GM23338 (cell line): ENCODE results near the gene RNF5. TPM values are rescaled to one million over a fixed set of nuclear protein-coding genes. Genes with fewer than 3 reads are reported as not detected.
A peak's percentile ranks its signal among the peaks of the same experiment; 100 is the strongest.

Experiments
- ATAC-seq: fragments of 200-7000 bp; cut with Tn5 transposase; 3 replicates; pipeline ENCODE4 v1.9.1; 2020
- DNase-seq: peaks from one replicate; pipeline ENCODE4 v3.0.0-alpha.2; 2015; ENCODE audit warnings: low spot score
- H2AFZ ChIP-seq: fragments of 200-600 bp; sonication (generic); 2 replicates; pipeline ENCODE4 v1.8.0; 2016; ENCODE audit warnings: antibody characterized with exemption, mild to moderate bottlenecking, moderate library complexity
- H3F3A ChIP-seq: fragments of 200-600 bp; sonication (generic); replicated peaks from 2 replicates; pipeline ENCODE4 v1.8.0; 2017; ENCODE audit warnings: antibody characterized with exemption, mixed run types, low read depth
- H3K27ac ChIP-seq: fragments of 200-600 bp; sonication (generic); 2 replicates; pipeline ENCODE4 v1.6.1; 2016; ENCODE audit warnings: low read depth
- H3K27me3 ChIP-seq: fragments of 200-600 bp; sonication (generic); 2 replicates; pipeline ENCODE4 v1.8.0; 2016; ENCODE audit warnings: mild to moderate bottlenecking, mixed run types, moderate library complexity; ENCODE audit not compliant: insufficient read depth
- H3K36me3 ChIP-seq: fragments of 200-600 bp; sonication (generic); 2 replicates; pipeline ENCODE4 v1.8.0; 2016; ENCODE audit warnings: mild to moderate bottlenecking; ENCODE audit not compliant: insufficient read depth
- H3K4me1 ChIP-seq: fragments of 200-600 bp; sonication (generic); 2 replicates; pipeline ENCODE4 v1.8.0; 2016; ENCODE audit warnings: mild to moderate bottlenecking, moderate library complexity; ENCODE audit not compliant: insufficient read depth
- H3K4me2 ChIP-seq: fragments of 200-600 bp; sonication (generic); 2 replicates; pipeline ENCODE4 v1.7.1; 2017; ENCODE audit warnings: mixed run types
- H3K4me3 ChIP-seq: fragments of 200-600 bp; sonication (generic); 2 replicates; pipeline ENCODE4 v1.6.1; 2016; ENCODE audit warnings: mixed run types
- H3K79me2 ChIP-seq: fragments of 200-600 bp; sonication (generic); replicated peaks from 2 replicates; pipeline ENCODE4 v1.8.0; 2017; ENCODE audit warnings: mild to moderate bottlenecking; ENCODE audit not compliant: insufficient read depth
- H3K9me2 ChIP-seq: fragments of 200-600 bp; sonication (generic); 2 replicates; pipeline ENCODE4 v1.8.0; 2017; ENCODE audit not compliant: insufficient read depth
- H4K20me1 ChIP-seq: fragments of 200-600 bp; sonication (generic); replicated peaks from 2 replicates; pipeline ENCODE4 v1.8.0; 2017; ENCODE audit warnings: mild to moderate bottlenecking; ENCODE audit not compliant: insufficient read depth
- H3K27ac Mint-ChIP-seq: 2 replicates; pipeline ENCODE4 v1.8.0; 2020; ENCODE audit warnings: inconsistent platforms, mild to moderate bottlenecking, moderate library complexity, mixed read lengths
- H3K27me3 Mint-ChIP-seq: 3 replicates; pipeline ENCODE4 v1.8.0; 2022; ENCODE audit warnings: low read depth, mild to moderate bottlenecking, moderate library complexity, mixed read lengths, inconsistent platforms; ENCODE audit not compliant: insufficient read depth, poor library complexity
- H3K36me3 Mint-ChIP-seq: 3 replicates; pipeline ENCODE4 v1.8.0; 2021; ENCODE audit warnings: low read depth, mild to moderate bottlenecking, inconsistent platforms, moderate library complexity, mixed read lengths
- H3K4me1 Mint-ChIP-seq: 3 replicates; pipeline ENCODE4 v1.8.0; 2020; ENCODE audit warnings: mild to moderate bottlenecking, inconsistent platforms, mixed read lengths
- H3K4me3 Mint-ChIP-seq: 3 replicates; pipeline ENCODE4 v1.8.0; 2021; ENCODE audit warnings: moderate library complexity, mild to moderate bottlenecking, inconsistent platforms, mixed read lengths
- H3K9me3 Mint-ChIP-seq: 3 replicates; pipeline ENCODE4 v1.8.0; 2020; ENCODE audit warnings: moderate library complexity, mild to moderate bottlenecking, inconsistent platforms, mixed read lengths
- CTCF ChIP-seq, 2 experiments: fragments of 200-600 bp in 1 of 2; sonication (generic) in 1 of 2; conservative IDR thresholded peaks; 2 replicates each; pipeline versions ENCODE4 v1.5.1 to v1.6.1; 2016 to 2017; ENCODE audit warnings: antibody characterized with exemption in 2 of 2, low read depth in 2 of 2, mild to moderate bottlenecking in 2 of 2, moderate library complexity in 1 of 2
- EZH2phosphoT487 ChIP-seq: fragments of 200-600 bp; sonication (generic); IDR thresholded peaks from one replicate; pipeline ENCODE4 v1.8.1; 2018; ENCODE audit warnings: antibody characterized with exemption; ENCODE audit not compliant: unreplicated experiment
- JUNB ChIP-seq: IDR thresholded peaks from one replicate; pipeline ENCODE4 v1.6.1; 2016; ENCODE audit warnings: antibody characterized with exemption; ENCODE audit not compliant: unreplicated experiment
- STAT1 ChIP-seq: IDR thresholded peaks from one replicate; pipeline ENCODE4 v1.6.1; 2016; ENCODE audit warnings: antibody characterized with exemption; ENCODE audit not compliant: unreplicated experiment
- polyA plus RNA-seq: library from polyadenylated mRNA; unstranded; fragments of >200 nt; fragmentation: Nextera tagmentation; extraction: Ambion mirVana; gene quantifications from 2 replicates; pipeline ENCODE4 v1.2.1, GENCODE V29; 2016
- total RNA-seq: library from RNA; depleted of rRNA; stranded (reverse); fragments of >200 nt; shearing (Covaris generic); gene quantifications from 2 replicates; pipeline ENCODE4 v1.2.3, GENCODE V29; 2014

The RNF5 gene
- total and polyA plus RNA-seq, 2 experiments from 2014 or later, result 119 to 164 TPM

GRCh38 chr6:32149092-32149755, 29.0 kb upstream of the RNF5 start:
- no peaks in the 10 kb centered on the region; the same call in 2 of the 3 replicates for H3K9me3 Mint-ChIP-seq
- H4K20me1 ChIP-seq, result 0 out of 2 replicates have a peak, but pooled peaks cover 5% of the 10 kb centered on the region
- no peaks in the 10 kb centered on the region for H3K79me2 ChIP-seq
- peaks cover 41% of the 10 kb centered on the region for H3K4me1 ChIP-seq
- H3K36me3 ChIP-seq, result no peaks in the 10 kb centered on the region
- H3K36me3 Mint-ChIP-seq, result no peaks in the 10 kb centered on the region
- peak overlapping the region; percentile 100 for H3K4me3 ChIP-seq
- no peak overlapping the region for H3K27ac ChIP-seq
- H3K4me1 Mint-ChIP-seq, result peaks cover 57% of the 10 kb centered on the region
- ATAC-seq (peak; percentile 6), DNase-seq (peak; percentile 73)
- no peak overlapping the region for H3K27ac Mint-ChIP-seq
- peaks cover 44% of the 10 kb centered on the region for H3K27me3 ChIP-seq
- peaks cover 9% of the 10 kb centered on the region for H3F3A ChIP-seq
- peaks cover 45% of the 10 kb centered on the region for H3K27me3 Mint-ChIP-seq
- H3K4me3 Mint-ChIP-seq, result peak overlapping the region; percentile 92
- TF ChIP-seq JUNB, result no peak
- TF ChIP-seq STAT1, result no peak
- no peaks in the 10 kb centered on the region; the same call in 1 of the 2 replicates for H3K9me2 ChIP-seq
- H3K4me2 ChIP-seq, result peak overlapping the region; percentile 97
- peak overlapping the region; percentile 92 for H2AFZ ChIP-seq

- no peak overlapping the region for H3K27ac ChIP-seq
- H2AFZ ChIP-seq, result peak overlapping the region; percentile 99
- H3K79me2 ChIP-seq, result no peaks in the 10 kb centered on the region
- H3K27me3 Mint-ChIP-seq, result peaks cover 47% of the 10 kb centered on the region
- no peaks in the 10 kb centered on the region; the same call in 1 of the 2 replicates for H3K9me2 ChIP-seq
- peaks cover 63% of the 10 kb centered on the region for H3K4me1 Mint-ChIP-seq
- peak; percentile 7 to 31; a peak in 2 of 4 replicates for TF ChIP-seq CTCF (conservative IDR thresholded peaks at IDR 0.05; ENCODE audit: low read depth in 2 of 2)
- no peak for TF ChIP-seq EZH2phosphoT487
- no peaks in the 10 kb centered on the region; the same call in 2 of the 3 replicates for H3K9me3 Mint-ChIP-seq
- no peak overlapping the region for H3K27ac Mint-ChIP-seq
- peaks cover under 1% of the 10 kb centered on the region; the same call in 1 of the 3 replicates for H3K36me3 Mint-ChIP-seq
- peak; percentile 11 for ATAC-seq
- H3K4me3 Mint-ChIP-seq, result peak overlapping the region; percentile 94
- peaks cover 9% of the 10 kb centered on the region for H3F3A ChIP-seq
- H3K4me2 ChIP-seq, result peak overlapping the region; percentile 97
- H3K4me1 ChIP-seq, result peaks cover 41% of the 10 kb centered on the region
- 0 out of 2 replicates have a peak, but pooled peaks cover 5% of the 10 kb centered on the region for H4K20me1 ChIP-seq
- H3K36me3 ChIP-seq, result no peaks in the 10 kb centered on the region
- H3K4me3 ChIP-seq, result peak overlapping the region; percentile 100
- peaks cover 44% of the 10 kb centered on the region for H3K27me3 ChIP-seq
- peak; percentile 91 for DNase-seq
Observed at GRCh38 chr6:32149932-32150870, 28.0 kb upstream of the RNF5 start.
